ENCODE measurements around the gene MACF1.

GRCh38 chr1:39413902-39414528 is 209.5 kb downstream of the MACF1 start:
- no peak for TF ChIP-seq POLR2A (IDR thresholded peaks at IDR 0.05)
- TF ChIP-seq, protein P1, sequence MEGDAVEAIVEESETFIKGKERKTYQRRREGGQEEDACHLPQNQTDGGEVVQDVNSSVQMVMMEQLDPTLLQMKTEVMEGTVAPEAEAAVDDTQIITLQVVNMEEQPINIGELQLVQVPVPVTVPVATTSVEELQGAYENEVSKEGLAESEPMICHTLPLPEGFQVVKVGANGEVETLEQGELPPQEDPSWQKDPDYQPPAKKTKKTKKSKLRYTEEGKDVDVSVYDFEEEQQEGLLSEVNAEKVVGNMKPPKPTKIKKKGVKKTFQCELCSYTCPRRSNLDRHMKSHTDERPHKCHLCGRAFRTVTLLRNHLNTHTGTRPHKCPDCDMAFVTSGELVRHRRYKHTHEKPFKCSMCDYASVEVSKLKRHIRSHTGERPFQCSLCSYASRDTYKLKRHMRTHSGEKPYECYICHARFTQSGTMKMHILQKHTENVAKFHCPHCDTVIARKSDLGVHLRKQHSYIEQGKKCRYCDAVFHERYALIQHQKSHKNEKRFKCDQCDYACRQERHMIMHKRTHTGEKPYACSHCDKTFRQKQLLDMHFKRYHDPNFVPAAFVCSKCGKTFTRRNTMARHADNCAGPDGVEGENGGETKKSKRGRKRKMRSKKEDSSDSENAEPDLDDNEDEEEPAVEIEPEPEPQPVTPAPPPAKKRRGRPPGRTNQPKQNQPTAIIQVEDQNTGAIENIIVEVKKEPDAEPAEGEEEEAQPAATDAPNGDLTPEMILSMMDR (IDR thresholded peaks at IDR 0.05) = no peak
